Dendritic cell treated with granulocyte-macrophage colony-stimulating factor and Interleukin-4, amounts not matched to agents 40 ng/mL and 50 ng/mL, for 4 days (primary cell): ENCODE results near the gene CA5A.

Experiments
- H3K27ac Mint-ChIP-seq: one replicate; pipeline ENCODE4 v1.8.0; 2022; ENCODE audit warnings: mild to moderate bottlenecking, mixed read lengths
- H3K27me3 Mint-ChIP-seq: one replicate; pipeline ENCODE4 v1.8.0; 2022; ENCODE audit warnings: mild to moderate bottlenecking, mixed read lengths
- H3K36me3 Mint-ChIP-seq: one replicate; pipeline ENCODE4 v1.8.0; 2022; ENCODE audit warnings: low read depth, mixed read lengths
- H3K4me1 Mint-ChIP-seq: one replicate; pipeline ENCODE4 v1.8.0; 2022; ENCODE audit warnings: low read depth, mixed read lengths
- H3K4me3 Mint-ChIP-seq: one replicate; pipeline ENCODE4 v1.8.0; 2022; ENCODE audit warnings: mild to moderate bottlenecking, moderate library complexity, mixed read lengths
- H3K9me3 Mint-ChIP-seq: one replicate; pipeline ENCODE4 v1.8.0; 2022; ENCODE audit warnings: mixed read lengths
- intact Hi-C: fragments of 100-400 bp; cut with micrococcal nuclease; formaldehyde crosslinking; loops from one replicate; pipeline ENCODE4 v1.15.0; 2022

CA5A gene

GRCh38 chr16:87956365-87957231, 20.3 kb upstream of the CA5A start:
- peaks cover 43% of the 10 kb centered on the region for H3K36me3 Mint-ChIP-seq
- no peaks in the 10 kb centered on the region for H3K27me3 Mint-ChIP-seq

GRCh38 chr16:87956098-87956364, 19.7 kb upstream of the CA5A start:
- H3K36me3 Mint-ChIP-seq = peaks cover 40% of the 10 kb centered on the region
- H3K9me3 Mint-ChIP-seq = no peaks in the 10 kb centered on the region
- intact Hi-C loops = loop anchor here (5.0 kb wide), 1 partner anchor 51 kb away; no protein-coding TSS in a partner anchor
- peak overlapping the region; percentile 97 for H3K27ac Mint-ChIP-seq
- H3K27me3 Mint-ChIP-seq = no peaks in the 10 kb centered on the region
- peak overlapping the region; percentile 72 for H3K4me3 Mint-ChIP-seq
- peaks cover 85% of the 10 kb centered on the region for H3K4me1 Mint-ChIP-seq

More at GRCh38 chr16:87956365-87957231, 20.3 kb upstream of the CA5A start:
- peaks cover 85% of the 10 kb centered on the region for H3K4me1 Mint-ChIP-seq
- H3K27ac Mint-ChIP-seq = peak overlapping the region; percentile 97
- intact Hi-C loops = loop anchor here (5.0 kb wide), 1 partner anchor 51 kb away; no protein-coding TSS in a partner anchor
- no peaks in the 10 kb centered on the region for H3K9me3 Mint-ChIP-seq
- H3K4me3 Mint-ChIP-seq = peak overlapping the region; percentile 72

GRCh38 chr16:87955302-87956097, 19.2 kb upstream of the CA5A start:
- Mint-ChIP-seq H3K4me1 (peaks cover 83% of the 10 kb centered on the region), H3K27me3 (no peaks in the 10 kb centered on the region), H3K4me3 (peak overlapping the region; percentile 76), H3K36me3 (peaks cover 40% of the 10 kb centered on the region), H3K27ac (peak overlapping the region; percentile 97), H3K9me3 (no peaks in the 10 kb centered on the region)
- intact Hi-C loops = loop anchor here (5.0 kb wide), 1 partner anchor 52 kb away; no protein-coding TSS in a partner anchor

GRCh38 chr16:87954826-87955225, 18.5 kb upstream of the CA5A start:
- no peaks in the 10 kb centered on the region for H3K9me3 Mint-ChIP-seq
- peaks cover 76% of the 10 kb centered on the region for H3K4me1 Mint-ChIP-seq
- intact Hi-C loops = loop anchor here (5.0 kb wide), 1 partner anchor 52 kb away; no protein-coding TSS in a partner anchor
- no peaks in the 10 kb centered on the region for H3K27me3 Mint-ChIP-seq
- H3K36me3 Mint-ChIP-seq = peaks cover 40% of the 10 kb centered on the region
- H3K27ac Mint-ChIP-seq = peak overlapping the region; percentile 97
- H3K4me3 Mint-ChIP-seq = peak overlapping the region; percentile 76

GRCh38 chr16:87954361-87954760, 18.0 kb upstream of the CA5A start:
- intact Hi-C loops = no loop called here
- peak overlapping the region; percentile 97 for H3K27ac Mint-ChIP-seq
- peak overlapping the region; percentile 76 for H3K4me3 Mint-ChIP-seq
- peaks cover 40% of the 10 kb centered on the region for H3K36me3 Mint-ChIP-seq
- no peaks in the 10 kb centered on the region for H3K9me3 Mint-ChIP-seq
- peaks cover 74% of the 10 kb centered on the region for H3K4me1 Mint-ChIP-seq
- H3K27me3 Mint-ChIP-seq = no peaks in the 10 kb centered on the region

- peak overlapping the region; percentile 97 for H3K27ac Mint-ChIP-seq
- intact Hi-C loops = no loop called here
- H3K36me3 Mint-ChIP-seq = peaks cover 40% of the 10 kb centered on the region
- no peaks in the 10 kb centered on the region for H3K9me3 Mint-ChIP-seq
- H3K4me1 Mint-ChIP-seq = peaks cover 74% of the 10 kb centered on the region
- peak overlapping the region; percentile 76 for H3K4me3 Mint-ChIP-seq
- no peaks in the 10 kb centered on the region for H3K27me3 Mint-ChIP-seq
These were observed 17.2 kb upstream of the CA5A start for GRCh38 chr16:87953308-87954215.

- Mint-ChIP-seq H3K27ac (peak overlapping the region; percentile 97), H3K4me3 (peak overlapping the region; percentile 78), H3K27me3 (no peaks in the 10 kb centered on the region), H3K4me1 (peaks cover 74% of the 10 kb centered on the region), H3K36me3 (peaks cover 38% of the 10 kb centered on the region), H3K9me3 (no peaks in the 10 kb centered on the region)
- intact Hi-C loops = no loop called here
These were observed 16.4 kb upstream of the CA5A start for GRCh38 chr16:87952751-87953150.

GRCh38 chr16:87951552-87952538, 15.5 kb upstream of the CA5A start:
- peaks cover 74% of the 10 kb centered on the region for H3K4me1 Mint-ChIP-seq
- H3K4me3 Mint-ChIP-seq = peak overlapping the region; percentile 78
- H3K27ac Mint-ChIP-seq = peak overlapping the region; percentile 97
- H3K9me3 Mint-ChIP-seq = no peaks in the 10 kb centered on the region
- intact Hi-C loops = no loop called here
- H3K27me3 Mint-ChIP-seq = no peaks in the 10 kb centered on the region
- H3K36me3 Mint-ChIP-seq = peaks cover 29% of the 10 kb centered on the region

GRCh38 chr16:87950765-87951551, 14.6 kb upstream of the CA5A start, which contains the start of gene BANP:
Gene BANP (plus strand): TSS chr16:87951434. CDS start chr16:87975116, 23,682 bp downstream.
- Mint-ChIP-seq H3K9me3 (no peaks in the 10 kb centered on the region), H3K4me3 (peak within 1 kb of the TSS; percentile 91), H3K36me3 (peaks cover 27% of the 10 kb centered on the region), H3K4me1 (peaks cover 74% of the 10 kb centered on the region), H3K27ac (peak within 1 kb of the TSS; percentile 97), H3K27me3 (no peaks in the 10 kb centered on the region)
- intact Hi-C loops = no loop called here

DNA sequence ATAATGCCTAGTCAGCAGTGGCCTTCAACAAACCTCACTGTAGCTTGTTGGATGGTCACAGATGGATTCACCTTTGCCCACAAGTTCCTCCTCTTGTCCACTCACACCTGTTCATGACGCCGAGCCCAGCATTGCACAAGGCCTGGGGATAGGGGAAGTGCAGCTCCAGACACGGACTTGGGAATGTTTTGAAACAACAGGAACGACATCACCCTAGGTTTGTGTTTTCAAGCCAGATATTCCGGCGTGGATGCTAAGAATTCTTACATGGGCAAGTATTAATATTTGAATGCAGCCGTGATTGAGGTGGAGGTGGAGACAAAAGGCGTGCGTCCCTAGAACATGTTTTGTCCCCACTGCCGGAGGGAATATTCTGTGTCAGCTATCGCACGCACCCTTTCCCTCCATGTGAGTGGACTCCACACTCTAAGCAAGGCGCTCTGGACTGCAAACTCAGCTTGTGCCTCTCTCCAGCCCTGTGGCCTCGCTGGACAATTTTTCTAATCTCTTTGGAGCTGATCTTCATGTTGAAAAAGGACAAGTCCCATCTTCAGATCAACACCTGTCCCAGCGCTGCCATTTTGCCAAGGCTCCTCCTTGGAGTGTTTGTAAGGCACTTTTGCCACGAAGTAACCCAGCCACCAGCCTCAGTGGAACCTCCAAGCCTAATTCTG, 12.9 kb upstream of the CA5A start:
- peaks cover 5% of the 10 kb centered on the region for H3K27me3 Mint-ChIP-seq
- H3K27ac Mint-ChIP-seq = peak overlapping the region; percentile 89
- H3K9me3 Mint-ChIP-seq = no peaks in the 10 kb centered on the region
- no peak overlapping the region for H3K4me3 Mint-ChIP-seq
- peaks cover 21% of the 10 kb centered on the region for H3K36me3 Mint-ChIP-seq
- peaks cover 66% of the 10 kb centered on the region for H3K4me1 Mint-ChIP-seq
- intact Hi-C loops = no loop called here

DNA sequence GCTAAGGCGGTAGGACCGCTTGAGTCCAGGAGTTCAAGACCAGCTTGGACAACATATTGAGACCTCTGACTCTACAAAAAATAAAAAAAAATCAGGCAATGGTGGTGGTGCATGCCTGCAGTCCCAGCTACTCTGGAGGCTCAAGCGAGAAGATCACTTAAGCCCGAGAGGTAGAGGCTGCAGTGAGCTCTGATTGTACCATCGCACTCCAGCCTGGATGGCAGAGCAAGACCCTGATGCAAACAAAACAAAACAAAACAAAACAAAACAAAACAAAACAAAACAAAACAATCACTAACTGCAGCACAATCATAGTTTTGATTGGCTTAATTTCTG, 12.4 kb upstream of the CA5A start:
- Mint-ChIP-seq H3K4me1 (peaks cover 61% of the 10 kb centered on the region), H3K4me3 (no peak overlapping the region), H3K36me3 (peaks cover 17% of the 10 kb centered on the region), H3K27ac (peak overlapping the region; percentile 89), H3K9me3 (no peaks in the 10 kb centered on the region), H3K27me3 (peaks cover 5% of the 10 kb centered on the region)
- intact Hi-C loops = no loop called here
